Measurements from ENCODE around the gene SKA1. TPM values are rescaled to one million over a fixed set of nuclear protein-coding genes. Genes with fewer than 3 reads are reported as not detected.

SKA1 gene
- total and polyA plus RNA-seq, 2 donors (not counting 1 experiment from before 2014, with no cell fraction given): 4.2 to 4.6 TPM

DNA sequence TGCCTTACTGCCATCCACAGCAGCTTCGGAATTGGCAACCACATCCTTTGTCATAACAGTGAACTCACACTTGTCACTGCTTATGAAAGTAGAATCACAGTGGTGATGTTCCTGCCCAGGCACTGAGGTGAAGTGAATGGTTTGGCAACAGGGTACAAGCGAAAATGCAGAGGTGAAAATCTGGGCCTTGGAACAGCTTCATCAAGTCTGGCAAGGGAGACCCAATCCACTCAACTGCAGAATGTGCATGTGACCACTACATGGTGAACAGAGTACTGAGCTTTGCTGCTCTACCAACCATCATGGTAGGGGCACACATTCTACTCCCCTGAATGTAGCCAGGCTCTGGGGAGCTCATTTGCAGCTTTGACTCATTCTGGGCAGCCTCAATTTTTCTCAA, 15.0 kb upstream of the SKA1 start:
- H3K36me3 ChIP-seq (ENCODE audit: control insufficient read depth, insufficient read depth, low read length): no peaks in the 10 kb centered on the region
- H3K27ac ChIP-seq (ENCODE audit: insufficient read depth, low read length): no peak overlapping the region
- no peaks in the 10 kb centered on the region for H3K27me3 ChIP-seq (ENCODE audit: control insufficient read depth, insufficient read depth, low read length)
- no peak overlapping the region for H2AFZ ChIP-seq (ENCODE audit: low read length)
- no peaks in the 10 kb centered on the region for H3K79me2 ChIP-seq (ENCODE audit: control insufficient read depth, insufficient read depth, low read length)
- no peak for DNase-seq (ENCODE audit: low read depth in 2 of 2)
- no peak overlapping the region for H3K4me3 ChIP-seq (replicated peaks in 1 of 4; ENCODE audit: control extremely low read depth in 1 of 4, insufficient read depth in 1 of 4, low read depth in 3 of 4, low read length in 4 of 4)
- no peak overlapping the region for H3K4me2 ChIP-seq (ENCODE audit: extremely low read depth, insufficient read depth, low read length)
- TF ChIP-seq EZH2 (IDR thresholded peaks at IDR 0.05; ENCODE audit: low read length, missing control alignments): no peak
- TF ChIP-seq, protein P1, sequence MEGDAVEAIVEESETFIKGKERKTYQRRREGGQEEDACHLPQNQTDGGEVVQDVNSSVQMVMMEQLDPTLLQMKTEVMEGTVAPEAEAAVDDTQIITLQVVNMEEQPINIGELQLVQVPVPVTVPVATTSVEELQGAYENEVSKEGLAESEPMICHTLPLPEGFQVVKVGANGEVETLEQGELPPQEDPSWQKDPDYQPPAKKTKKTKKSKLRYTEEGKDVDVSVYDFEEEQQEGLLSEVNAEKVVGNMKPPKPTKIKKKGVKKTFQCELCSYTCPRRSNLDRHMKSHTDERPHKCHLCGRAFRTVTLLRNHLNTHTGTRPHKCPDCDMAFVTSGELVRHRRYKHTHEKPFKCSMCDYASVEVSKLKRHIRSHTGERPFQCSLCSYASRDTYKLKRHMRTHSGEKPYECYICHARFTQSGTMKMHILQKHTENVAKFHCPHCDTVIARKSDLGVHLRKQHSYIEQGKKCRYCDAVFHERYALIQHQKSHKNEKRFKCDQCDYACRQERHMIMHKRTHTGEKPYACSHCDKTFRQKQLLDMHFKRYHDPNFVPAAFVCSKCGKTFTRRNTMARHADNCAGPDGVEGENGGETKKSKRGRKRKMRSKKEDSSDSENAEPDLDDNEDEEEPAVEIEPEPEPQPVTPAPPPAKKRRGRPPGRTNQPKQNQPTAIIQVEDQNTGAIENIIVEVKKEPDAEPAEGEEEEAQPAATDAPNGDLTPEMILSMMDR (conservative IDR thresholded peaks at IDR 0.05 in 1 of 2, IDR thresholded peaks at IDR 0.05 in 1 of 2; ENCODE audit: low read depth in 1 of 2, low read length in 2 of 2): no peak
- no peaks in the 10 kb centered on the region for H3K9me3 ChIP-seq (ENCODE audit: control insufficient read depth, insufficient read depth, low read depth, low read length)
- no peaks in the 10 kb centered on the region for H4K20me1 ChIP-seq (ENCODE audit: control insufficient read depth, extremely low read depth, insufficient read depth, low read length)
- no peak overlapping the region for H3K9ac ChIP-seq (ENCODE audit: insufficient read depth, low read length)
- H3K4me1 ChIP-seq (ENCODE audit: control insufficient read depth, extremely low read depth, insufficient read depth, low read length): no peaks in the 10 kb centered on the region

DNA sequence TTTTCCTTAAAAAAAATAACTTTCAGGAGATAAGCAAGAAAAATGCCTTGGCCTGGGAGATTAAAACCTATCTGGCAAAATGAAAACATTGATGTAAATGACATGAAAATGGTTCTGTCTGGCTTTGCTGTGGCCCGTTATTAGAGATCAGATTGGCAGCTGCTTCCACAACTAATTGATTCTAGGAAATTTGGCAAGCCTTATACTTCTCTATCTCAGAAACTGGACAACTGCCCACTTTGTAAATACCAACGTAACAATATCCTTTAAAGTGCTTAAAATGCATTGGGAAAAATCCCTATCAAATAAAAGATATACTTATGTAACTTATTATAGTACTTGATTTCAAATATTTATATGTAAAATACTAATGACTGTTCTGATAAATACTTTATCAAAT, 14.2 kb upstream of the SKA1 start:
- H3K36me3 ChIP-seq (ENCODE audit: control insufficient read depth, insufficient read depth, low read length): no peaks in the 10 kb centered on the region

DNA sequence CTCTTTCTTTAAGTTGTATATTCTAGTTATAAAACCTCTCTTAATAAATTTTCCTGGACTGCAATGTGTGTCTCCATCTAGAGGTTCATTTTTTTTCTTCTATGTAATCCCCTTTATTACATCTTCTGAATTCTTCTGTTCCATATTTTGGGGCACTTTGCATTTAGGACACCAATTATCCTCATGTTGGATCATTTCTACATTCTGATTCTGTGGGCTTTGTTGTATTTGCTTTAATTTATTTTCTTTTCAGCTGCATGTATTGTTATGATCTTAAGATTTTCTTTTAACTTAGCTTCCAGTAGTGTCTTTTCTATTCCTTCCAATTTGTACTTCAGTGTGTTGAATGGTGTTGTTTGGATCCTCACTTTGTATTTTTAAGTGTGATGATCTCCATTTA, 5.2 kb upstream of the SKA1 start:
- no peak overlapping the region for H3K4me2 ChIP-seq (ENCODE audit: extremely low read depth, insufficient read depth, low read length)
- H3K79me2 ChIP-seq (ENCODE audit: control insufficient read depth, insufficient read depth, low read length): no peaks in the 10 kb centered on the region
- no peaks in the 10 kb centered on the region for H3K27me3 ChIP-seq (ENCODE audit: control insufficient read depth, insufficient read depth, low read length)
- no peak for DNase-seq (ENCODE audit: low read depth in 2 of 2)
- no peaks in the 10 kb centered on the region for H3K9me3 ChIP-seq (ENCODE audit: control insufficient read depth, insufficient read depth, low read depth, low read length)
- no peak overlapping the region for H3K4me3 ChIP-seq (replicated peaks in 1 of 4; ENCODE audit: control extremely low read depth in 1 of 4, insufficient read depth in 1 of 4, low read depth in 3 of 4, low read length in 4 of 4)
- H2AFZ ChIP-seq (ENCODE audit: low read length): no peak overlapping the region
- H3K36me3 ChIP-seq (ENCODE audit: control insufficient read depth, insufficient read depth, low read length): no peaks in the 10 kb centered on the region
- no peak overlapping the region for H3K27ac ChIP-seq (ENCODE audit: insufficient read depth, low read length)
- no peak overlapping the region for H3K9ac ChIP-seq (ENCODE audit: insufficient read depth, low read length)
- H4K20me1 ChIP-seq (ENCODE audit: control insufficient read depth, extremely low read depth, insufficient read depth, low read length): no peaks in the 10 kb centered on the region
- no peaks in the 10 kb centered on the region for H3K4me1 ChIP-seq (ENCODE audit: control insufficient read depth, extremely low read depth, insufficient read depth, low read length)
- no peak for TF ChIP-seq EZH2 (IDR thresholded peaks at IDR 0.05; ENCODE audit: low read length, missing control alignments)
- TF ChIP-seq, protein P1 (conservative IDR thresholded peaks at IDR 0.05 in 1 of 2, IDR thresholded peaks at IDR 0.05 in 1 of 2; ENCODE audit: low read depth in 1 of 2, low read length in 2 of 2): no peak

More for the DNA sequence above, 14.2 kb upstream of the SKA1 start:
- DNase-seq (ENCODE audit: low read depth in 2 of 2): no peak
- no peak for TF ChIP-seq EZH2 (IDR thresholded peaks at IDR 0.05; ENCODE audit: low read length, missing control alignments)
- TF ChIP-seq, protein P1 (conservative IDR thresholded peaks at IDR 0.05 in 1 of 2, IDR thresholded peaks at IDR 0.05 in 1 of 2; ENCODE audit: low read depth in 1 of 2, low read length in 2 of 2): no peak
- no peak overlapping the region for H3K9ac ChIP-seq (ENCODE audit: insufficient read depth, low read length)
- no peaks in the 10 kb centered on the region for H3K27me3 ChIP-seq (ENCODE audit: control insufficient read depth, insufficient read depth, low read length)
- no peaks in the 10 kb centered on the region for H4K20me1 ChIP-seq (ENCODE audit: control insufficient read depth, extremely low read depth, insufficient read depth, low read length)
- no peaks in the 10 kb centered on the region for H3K4me1 ChIP-seq (ENCODE audit: control insufficient read depth, extremely low read depth, insufficient read depth, low read length)
- no peak overlapping the region for H3K4me2 ChIP-seq (ENCODE audit: extremely low read depth, insufficient read depth, low read length)
- no peaks in the 10 kb centered on the region for H3K79me2 ChIP-seq (ENCODE audit: control insufficient read depth, insufficient read depth, low read length)
- H3K4me3 ChIP-seq (replicated peaks in 1 of 4; ENCODE audit: control extremely low read depth in 1 of 4, insufficient read depth in 1 of 4, low read depth in 3 of 4, low read length in 4 of 4): no peak overlapping the region
- H3K9me3 ChIP-seq (ENCODE audit: control insufficient read depth, insufficient read depth, low read depth, low read length): no peaks in the 10 kb centered on the region
- no peak overlapping the region for H3K27ac ChIP-seq (ENCODE audit: insufficient read depth, low read length)
- no peak overlapping the region for H2AFZ ChIP-seq (ENCODE audit: low read length)

Measured in fibroblast of lung (primary cell).